H1 (cell line): ENCODE measurements around the gene UBE2D2. TPM values are rescaled to one million over a fixed set of nuclear protein-coding genes. Genes with fewer than 3 reads are reported as not detected.

Experiments
- CTCF ChIA-PET: fragments of 300-600 bp; sonication (Branson Sonifier 250); formaldehyde crosslinking; loops from one replicate; lab custom pipeline; 2021; ENCODE audit not compliant: partially characterized antibody; lab: Charles Lee
- POLR2A ChIA-PET: fragments of 300-600 bp; sonication (Branson Sonifier 250); formaldehyde crosslinking; loops from one replicate; lab custom pipeline; 2021; ENCODE audit warnings: inconsistent platforms; ENCODE audit not compliant: partially characterized antibody; lab: Charles Lee
- DNase-seq, 2 experiments: peaks; one replicate each; pipeline versions ENCODE4 v3.0.0 to v3.0.0-alpha.2; 2010 to 2022; ENCODE audit warnings: low spot score in 2 of 2, low read depth in 1 of 2, mixed read lengths in 1 of 2
- FAIRE-seq: peaks from 2 replicates; lab custom pipeline; 2011; peaks lifted over from hg19 to GRCh38; lab: Jason Lieb, UNC
- H2AFZ ChIP-seq: 2 replicates; pipeline ENCODE4 v1.8.1; 2012; ENCODE audit warnings: low read length, inconsistent platforms
- H2AK5ac ChIP-seq: 2 replicates; pipeline ENCODE4 v1.6.1; 2013; ENCODE audit warnings: low read depth, low read length
- H2BK120ac ChIP-seq: replicated peaks from 2 replicates; pipeline ENCODE3; 2013; ENCODE audit warnings: low read depth, low read length, inconsistent platforms
- H2BK12ac ChIP-seq: 2 replicates; pipeline ENCODE4 v1.6.1; 2013; ENCODE audit warnings: low read depth, low read length
- H2BK15ac ChIP-seq: 2 replicates; pipeline ENCODE4 v1.6.1; 2013; ENCODE audit warnings: low read length
- H2BK20ac ChIP-seq: 2 replicates; pipeline ENCODE4 v1.6.1; 2013; ENCODE audit warnings: low read length
- H2BK5ac ChIP-seq: 2 replicates; pipeline ENCODE4 v1.6.1; 2013; ENCODE audit warnings: low read depth, low read length
- H3K14ac ChIP-seq: 2 replicates; pipeline ENCODE4 v1.6.1; 2013; ENCODE audit warnings: inconsistent platforms; ENCODE audit not compliant: insufficient read length
- H3K18ac ChIP-seq: 2 replicates; pipeline ENCODE4 v1.6.1; 2013; ENCODE audit warnings: low read length; ENCODE audit errors: extremely low read depth
- H3K23ac ChIP-seq: 2 replicates; pipeline ENCODE4 v1.6.1; 2013; ENCODE audit warnings: inconsistent platforms; ENCODE audit not compliant: insufficient read length
- H3K23me2 ChIP-seq: 2 replicates; pipeline ENCODE4 v1.6.1; 2013; ENCODE audit warnings: low read depth, low read length
- H3K27ac ChIP-seq: 2 replicates; pipeline ENCODE4 v1.6.1; 2011; ENCODE audit warnings: low read depth, low read length, inconsistent platforms
- H3K27me3 ChIP-seq, 4 experiments: replicated peaks in 1 of 4; 1 replicate in 1 of 4; 2 replicates in 3 of 4; pipeline versions ENCODE4 v1.6.1 to v1.8.1; 2011 to 2013; ENCODE audit warnings: low read length in 3 of 4, mild to moderate bottlenecking in 3 of 4, inconsistent platforms in 2 of 4, mixed read lengths in 2 of 4, moderate library complexity in 1 of 4; ENCODE audit not compliant: control insufficient read depth in 3 of 4, insufficient read depth in 3 of 4; ENCODE audit errors: extremely low read depth in 1 of 4
- H3K36me3 ChIP-seq, 4 experiments: 2 replicates each; pipeline versions ENCODE4 v1.6.1 to v1.8.1; 2011 to 2013; ENCODE audit warnings: mild to moderate bottlenecking in 4 of 4, low read length in 3 of 4, moderate library complexity in 2 of 4, control low read depth in 1 of 4, inconsistent platforms in 1 of 4; ENCODE audit not compliant: insufficient read depth in 4 of 4, control insufficient read depth in 2 of 4
- H3K4ac ChIP-seq: replicated peaks from 2 replicates; pipeline ENCODE3; 2013; ENCODE audit warnings: low read length, low read depth, mixed read lengths, inconsistent platforms; ENCODE audit not compliant: insufficient read length
- H3K4me1 ChIP-seq, 4 experiments: replicated peaks in 1 of 4; 1 replicate in 1 of 4; 2 replicates in 3 of 4; pipeline versions ENCODE4 v1.6.1 to v1.8.1; 2011 to 2013; ENCODE audit warnings: low read length in 3 of 4, inconsistent platforms in 2 of 4, mixed read lengths in 1 of 4; ENCODE audit not compliant: insufficient read depth in 4 of 4, control insufficient read depth in 3 of 4
- H3K4me2 ChIP-seq, 2 experiments: 2 replicates each; pipeline versions ENCODE4 v1.6.1 to v1.8.1; 2011 to 2013; ENCODE audit warnings: low read depth in 2 of 2, low read length in 2 of 2, control low read depth in 1 of 2, inconsistent platforms in 1 of 2, mild to moderate bottlenecking in 1 of 2; ENCODE audit not compliant: insufficient read depth in 1 of 2
- H3K4me3 ChIP-seq, 4 experiments: fragments of 200-600, 300-600 bp in 1 of 4; sonication (generic), shearing (Covaris generic), sonication (Bioruptor Twin) in 1 of 4; 2 replicates each; pipeline versions ENCODE4 v1.5.1 to v1.8.1; 2011 to 2016; ENCODE audit warnings: low read length in 4 of 4, low read depth in 3 of 4, control low read depth in 2 of 4, inconsistent platforms in 2 of 4, mild to moderate bottlenecking in 2 of 4, mixed read lengths in 1 of 4, moderate library complexity in 1 of 4; ENCODE audit not compliant: insufficient read depth in 2 of 4; ENCODE audit errors: extremely low read depth in 1 of 4
- H3K56ac ChIP-seq: replicated peaks from 2 replicates; pipeline ENCODE3; 2013; ENCODE audit warnings: low read depth, mild to moderate bottlenecking, mixed read lengths, low read length, inconsistent platforms; ENCODE audit not compliant: insufficient read length
- H3K79me1 ChIP-seq: 2 replicates; pipeline ENCODE4 v1.6.1; 2013; ENCODE audit warnings: low read depth, low read length, control low read depth
- H3K79me2 ChIP-seq, 2 experiments: 2 replicates each; pipeline versions ENCODE4 v1.6.1 to v1.8.1; 2012 to 2013; ENCODE audit warnings: low read length in 2 of 2, mild to moderate bottlenecking in 2 of 2, inconsistent platforms in 1 of 2; ENCODE audit not compliant: insufficient read depth in 2 of 2, control insufficient read depth in 1 of 2
- H3K9ac ChIP-seq, 4 experiments: replicated peaks in 1 of 4; 1 replicate in 1 of 4; 2 replicates in 3 of 4; pipeline versions ENCODE4 v1.6.1 to v1.8.1; 2011 to 2013; ENCODE audit warnings: low read depth in 3 of 4, low read length in 3 of 4, control low read depth in 2 of 4, mild to moderate bottlenecking in 2 of 4, moderate library complexity in 2 of 4, inconsistent platforms in 1 of 4; ENCODE audit errors: extremely low read depth in 1 of 4
- H3K9me3 ChIP-seq, 2 experiments: 2 replicates each; pipeline versions ENCODE4 v1.6.1 to v1.8.1; 2012 to 2013; ENCODE audit warnings: mild to moderate bottlenecking in 2 of 2, moderate library complexity in 2 of 2, control low read depth in 1 of 2, inconsistent platforms in 1 of 2, low read depth in 1 of 2, low read length in 1 of 2, mixed read lengths in 1 of 2; ENCODE audit not compliant: insufficient read depth in 2 of 2
- H4K20me1 ChIP-seq, 2 experiments: replicated peaks in 1 of 2; 2 replicates each; pipeline versions ENCODE3 to v1.8.1; 2011 to 2013; ENCODE audit warnings: inconsistent platforms in 2 of 2, low read length in 2 of 2, mild to moderate bottlenecking in 1 of 2; ENCODE audit not compliant: insufficient read depth in 2 of 2, control insufficient read depth in 1 of 2
- H4K5ac ChIP-seq: 2 replicates; pipeline ENCODE4 v1.6.1; 2013; ENCODE audit warnings: low read length, low read depth, mixed read lengths, inconsistent platforms; ENCODE audit not compliant: insufficient read length
- H4K8ac ChIP-seq: 2 replicates; pipeline ENCODE4 v1.8.0; 2013; ENCODE audit warnings: mild to moderate bottlenecking, moderate library complexity, low read length, inconsistent platforms; ENCODE audit not compliant: insufficient read depth; ENCODE audit errors: extremely low read depth
- H4K91ac ChIP-seq: replicated peaks from 2 replicates; pipeline ENCODE3; 2013; ENCODE audit warnings: low read length, mixed read lengths, inconsistent platforms; ENCODE audit not compliant: insufficient read length
- BACH1 ChIP-seq: IDR thresholded peaks from 2 replicates; pipeline ENCODE4 v1.6.1; 2012; ENCODE audit warnings: low read length, improper control_type of control experiment
- NANOG ChIP-seq: IDR thresholded peaks from 2 replicates; pipeline ENCODE4 v1.6.1; 2011; ENCODE audit warnings: low read length, low read depth, mild to moderate bottlenecking, inconsistent platforms; ENCODE audit not compliant: insufficient read depth, poor library complexity, severe bottlenecking
- WGBS, 2 experiments: shearing (Covaris generic) in 1 of 2; methylation state at CpG; one replicate each; pipeline versions ENCODE4 v1.1.6 to v1.1.7; 2013 to 2015; ENCODE audit warnings: low lambda C conversion rate in 2 of 2, mixed read lengths in 2 of 2, inconsistent platforms in 1 of 2, low coverage in 1 of 2, missing lambda C conversion rate in 1 of 2; ENCODE audit not compliant: insufficient replicate concordance in 2 of 2, insufficient coverage in 1 of 2, insufficient read length in 1 of 2; ENCODE audit errors: extremely low coverage in 1 of 2, missing lambda C conversion rate in 1 of 2; 5-methylcytosine and 5-hydroxymethylcytosine counted together
- polyA plus RNA-seq, 7 experiments: library from polyadenylated mRNA; depleted of rRNA in 3 of 7; stranded (reverse) in 5 of 7; unstranded in 2 of 7; fragments of >200 nt in 5 of 7; fragments of 200-250 nt in 2 of 7; gene quantifications; 1 replicate in 5 of 7; 2 replicates in 1 of 7; 4 replicates in 1 of 7; pipeline versions ENCODE4 v1.2.1 to v1.2.3, GENCODE V29; 2011 to 2013; ENCODE audit warnings: missing spikeins in 2 of 7, mixed read lengths in 2 of 7
- total RNA-seq: library from RNA; stranded (reverse); fragmentation: NEBNext Ultra II Directional; extraction: Animal tissue kit (Norgen Biotek cat#: 25700); gene quantifications from 2 replicates; pipeline ENCODE4 v1.2.1, GENCODE V29; 2021

Gene UBE2D2
- total and polyA plus RNA-seq, 2 of the 8 experiments (the other 6 are each of a cell fraction or from before 2014, with no cell fraction given): 66.9 to 203 TPM

DNA sequence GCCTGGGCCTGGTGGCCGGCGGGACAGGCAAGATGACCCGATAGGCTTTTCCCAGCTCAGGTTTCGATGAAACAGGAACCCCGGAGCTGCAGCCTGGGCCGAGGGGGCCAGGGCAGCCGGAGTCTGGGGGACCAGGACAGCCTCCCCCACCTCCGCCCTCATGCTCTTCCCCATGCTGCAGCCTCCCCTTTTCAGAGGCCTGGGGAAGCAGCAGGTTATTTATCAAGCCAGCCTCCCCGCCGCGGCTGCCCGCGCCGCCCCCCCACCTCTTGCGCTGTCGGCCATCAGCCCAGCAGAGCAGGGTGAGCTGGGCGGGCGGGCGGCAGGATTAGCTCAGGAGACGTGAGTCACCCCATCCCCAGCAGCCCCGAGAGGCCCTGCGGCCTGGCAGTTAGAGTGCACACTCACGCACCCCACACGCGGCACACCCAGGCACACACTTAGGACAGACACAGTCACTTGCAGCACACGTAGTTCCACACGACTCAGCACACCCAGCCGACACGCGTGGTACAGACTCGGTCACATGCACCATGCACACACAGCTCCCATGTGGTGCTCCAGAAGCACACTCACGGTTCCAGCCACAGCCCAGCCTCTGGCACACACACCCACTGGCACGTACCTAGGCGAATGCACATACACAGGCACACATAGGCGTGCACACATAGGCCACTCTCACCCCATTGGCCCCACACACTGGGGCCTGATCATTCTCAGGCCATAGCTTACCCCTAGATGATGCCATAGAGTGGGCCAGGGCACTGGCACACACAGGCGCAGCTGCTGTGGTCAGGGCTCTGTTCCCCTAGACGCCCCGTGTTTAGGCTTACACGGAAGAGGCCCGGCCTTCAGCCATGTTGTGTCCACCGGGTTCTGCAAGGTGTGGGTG lies 100.0 kb downstream of the UBE2D2 start:
- Histone ChIP-seq H2BK120ac (no peak overlapping the region), H4K91ac (peak overlapping the region; percentile 68), H3K14ac (no peak overlapping the region), H2BK12ac (peak overlapping the region; percentile 96), H3K79me2 (peaks cover 18 to 98% of the 10 kb centered on the region in 2 experiments), H3K9ac (peak overlapping the region in 1 of 4 experiments; percentile 35; a peak in 1 of 7 replicates), H3K4me3 (no peak overlapping the region), H3K56ac (no peak overlapping the region), H2AFZ (no peak overlapping the region), H3K18ac (peak overlapping the region; percentile 60), H2AK5ac (peak overlapping the region; percentile 92), H3K27me3 (no peaks in the 10 kb centered on the region), H2BK15ac (peak overlapping the region; percentile 46), H4K8ac (peak overlapping the region; percentile 37), H3K4me1 (peaks cover 13 to 55% (median 46%) of the 10 kb centered on the region in 4 experiments), H3K79me1 (peaks cover 39% of the 10 kb centered on the region), H3K23me2 (no peaks in the 10 kb centered on the region; the same call in 1 of the 2 replicates), H4K20me1 (peaks cover 69 to 76% of the 10 kb centered on the region in 2 experiments), H3K27ac (0 out of 2 replicates have a peak overlapping the region, but pooled peaks have one; percentile 32), H3K36me3 (no peaks in the 10 kb centered on the region), H4K5ac (no peak overlapping the region), H3K4ac (no peak overlapping the region), H3K4me2 (no peak overlapping the region; a peak in 2 of 4 replicates), H3K9me3 (no peaks in the 10 kb centered on the region), H3K23ac (no peak overlapping the region), H2BK20ac (peak overlapping the region; percentile 72; the same call in 1 of the 2 replicates), H2BK5ac (peak overlapping the region; percentile 94)
- POLR2A ChIA-PET: interaction anchor here (0.8 to 4.0 kb wide), 13 partner anchors 10 to 87 kb away, joined by 3 to 31 read pairs (median 4); partner anchors contain the start of gene CXXC5
- CTCF ChIA-PET: interaction anchor here (0.7 to 6.4 kb wide), 17 partner anchors 9 to 114 kb away, joined by 3 to 77 read pairs (median 7); partner anchors contain the start of gene CXXC5
- WGBS, 2 experiments: 82% methylated on average over 38 of the region's 41 CpGs; no CpG with 5 or more reads in 1 of the 2 experiments
- TF ChIP-seq BACH1: no peak
- no peak for TF ChIP-seq NANOG
- no peak for DNase-seq
- no peak for FAIRE-seq
